Measurements from ENCODE around the gene SMTNL2.

SMTNL2 gene

GRCh38 chr17:4553669-4554068 is 30.7 kb upstream of the SMTNL2 start:
- Mint-ChIP-seq H3K4me3 (peak overlapping the region; percentile 89), H3K36me3 (ENCODE audit: low read depth) (peaks cover 6% of the 10 kb centered on the region), H3K9me3 (no peaks in the 10 kb centered on the region), H3K27ac (no peak overlapping the region), H3K4me1 (peaks cover 43% of the 10 kb centered on the region), H3K27me3 (ENCODE audit: low read depth, poor library complexity) (no peaks in the 10 kb centered on the region)
- no peak for TF ChIP-seq CTCF (IDR thresholded peaks at IDR 0.05)
- no peak for DNase-seq

- peaks cover 43% of the 10 kb centered on the region for H3K4me1 Mint-ChIP-seq
- no peak for TF ChIP-seq CTCF (IDR thresholded peaks at IDR 0.05)
- H3K9me3 Mint-ChIP-seq, result no peaks in the 10 kb centered on the region
- no peak for DNase-seq
- no peaks in the 10 kb centered on the region for H3K27me3 Mint-ChIP-seq (ENCODE audit: low read depth, poor library complexity)
- peak overlapping the region; percentile 89 for H3K4me3 Mint-ChIP-seq
- H3K36me3 Mint-ChIP-seq (ENCODE audit: low read depth), result peaks cover 6% of the 10 kb centered on the region
- no peak overlapping the region for H3K27ac Mint-ChIP-seq
Measured at GRCh38 chr17:4554441-4554996, 29.8 kb upstream of the SMTNL2 start.

- no peaks in the 10 kb centered on the region for H3K9me3 Mint-ChIP-seq
- H3K4me1 Mint-ChIP-seq, result peaks cover 47% of the 10 kb centered on the region
- peak within 1 kb of the TSS; percentile 89 for H3K4me3 Mint-ChIP-seq
- peak; percentile 98 for DNase-seq
- H3K27me3 Mint-ChIP-seq (ENCODE audit: low read depth, poor library complexity), result no peaks in the 10 kb centered on the region
- no peak for TF ChIP-seq CTCF (IDR thresholded peaks at IDR 0.05)
- H3K36me3 Mint-ChIP-seq (ENCODE audit: low read depth), result peaks cover 6% of the 10 kb centered on the region
- peak within 1 kb of the TSS; percentile 82 for H3K27ac Mint-ChIP-seq
Measured at GRCh38 chr17:4554997-4555799, 29.1 kb upstream of the SMTNL2 start, which contains the start of gene MYBBP1A. Gene MYBBP1A, minus strand, starts transcription at chr17:4555384. Its CDS starts 60 bp downstream, at chr17:4555324.

- Mint-ChIP-seq H3K36me3 (ENCODE audit: low read depth) (peaks cover 2% of the 10 kb centered on the region), H3K27ac (no peak overlapping the region), H3K4me3 (peak overlapping the region; percentile 89), H3K4me1 (peaks cover 52% of the 10 kb centered on the region), H3K9me3 (no peaks in the 10 kb centered on the region), H3K27me3 (ENCODE audit: low read depth, poor library complexity) (peaks cover 2% of the 10 kb centered on the region)
- no peak for TF ChIP-seq CTCF (IDR thresholded peaks at IDR 0.05)
- DNase-seq, result no peak
Measured at GRCh38 chr17:4555873-4556759, 28.2 kb upstream of the SMTNL2 start.

- H3K27me3 Mint-ChIP-seq (ENCODE audit: low read depth, poor library complexity), result peaks cover 7% of the 10 kb centered on the region
- TF ChIP-seq CTCF (IDR thresholded peaks at IDR 0.05), result no peak
- no peak for DNase-seq
- H3K36me3 Mint-ChIP-seq (ENCODE audit: low read depth), result no peaks in the 10 kb centered on the region
- H3K9me3 Mint-ChIP-seq, result no peaks in the 10 kb centered on the region
- H3K4me1 Mint-ChIP-seq, result peaks cover 61% of the 10 kb centered on the region
- H3K27ac Mint-ChIP-seq, result no peak overlapping the region
- H3K4me3 Mint-ChIP-seq, result peak overlapping the region; percentile 89
Measured at GRCh38 chr17:4556996-4557395, 27.3 kb upstream of the SMTNL2 start.
